GM23248 (cell line): Measurements from ENCODE around the gene MYH14. TPM values are rescaled to one million over a fixed set of nuclear protein-coding genes. Genes with fewer than 3 reads are reported as not detected.

Experiments used
- DNase-seq: peaks from one replicate; pipeline ENCODE4 v3.0.0-alpha.2; 2015
- H2AFZ ChIP-seq: fragments of 200-600 bp; sonication (generic); 2 replicates; pipeline ENCODE4 v1.6.1; 2016; ENCODE audit warnings: antibody characterized with exemption
- H3F3A ChIP-seq: fragments of 200-600 bp; sonication (generic); 2 replicates; pipeline ENCODE4 v1.6.1; 2016; ENCODE audit warnings: mild to moderate bottlenecking, antibody characterized with exemption, mixed run types; ENCODE audit not compliant: insufficient read depth
- H3K27ac ChIP-seq: fragments of 200-600 bp; sonication (generic); 2 replicates; pipeline ENCODE4 v1.5.1; 2016; ENCODE audit warnings: mild to moderate bottlenecking
- H3K27me3 ChIP-seq: fragments of 200-600 bp; sonication (generic); replicated peaks from 2 replicates; pipeline ENCODE4 v1.6.1; 2016; ENCODE audit warnings: mild to moderate bottlenecking; ENCODE audit not compliant: insufficient read depth
- H3K36me3 ChIP-seq: fragments of 200-600 bp; sonication (generic); 2 replicates; pipeline ENCODE4 v1.6.1; 2016; ENCODE audit warnings: low read depth, mild to moderate bottlenecking
- H3K4me1 ChIP-seq: fragments of 200-600 bp; sonication (generic); 2 replicates; pipeline ENCODE4 v1.6.1; 2016; ENCODE audit warnings: mild to moderate bottlenecking; ENCODE audit not compliant: insufficient read depth
- H3K4me2 ChIP-seq: fragments of 200-600 bp; sonication (generic); one replicate; pipeline ENCODE4 v1.6.1; 2016; ENCODE audit warnings: mild to moderate bottlenecking; ENCODE audit not compliant: unreplicated experiment
- H3K4me3 ChIP-seq: fragments of 200-600 bp; sonication (generic); 2 replicates; pipeline ENCODE4 v1.5.1; 2016; ENCODE audit warnings: mild to moderate bottlenecking
- H3K79me2 ChIP-seq: fragments of 200-600 bp; sonication (generic); 2 replicates; pipeline ENCODE4 v1.6.1; 2016; ENCODE audit warnings: mild to moderate bottlenecking; ENCODE audit not compliant: insufficient read depth
- H3K9ac ChIP-seq: fragments of 200-600 bp; sonication (generic); 2 replicates; pipeline ENCODE4 v1.6.1; 2016; ENCODE audit warnings: mild to moderate bottlenecking
- H3K9me2 ChIP-seq: fragments of 200-600 bp; sonication (generic); 2 replicates; pipeline ENCODE4 v1.6.1; 2016; ENCODE audit warnings: mixed run types, mild to moderate bottlenecking, moderate library complexity; ENCODE audit not compliant: insufficient read depth
- H3K9me3 ChIP-seq: fragments of 200-600 bp; sonication (generic); one replicate; pipeline ENCODE4 v1.6.1; 2017; ENCODE audit warnings: low read depth
- H4K20me1 ChIP-seq: fragments of 200-600 bp; sonication (generic); 2 replicates; pipeline ENCODE4 v1.6.0; 2016; ENCODE audit not compliant: insufficient read depth
- EZH2 ChIP-seq: fragments of 200-600 bp; sonication (generic); IDR thresholded peaks from 2 replicates; pipeline ENCODE4 v1.6.1; 2018; ENCODE audit warnings: antibody characterized with exemption, mild to moderate bottlenecking; ENCODE audit not compliant: insufficient read depth, poor library complexity, severe bottlenecking
- EZH2phosphoT487 ChIP-seq: fragments of 200-600 bp; sonication (generic); IDR thresholded peaks from 2 replicates; pipeline ENCODE4 v1.6.1; 2018; ENCODE audit warnings: antibody characterized with exemption, moderate library complexity, mild to moderate bottlenecking, low read depth; ENCODE audit not compliant: insufficient read depth
- WGBS, 2 experiments: methylation state at CpG; one replicate each; pipeline ENCODE4 v1.1.6; 2015 to 2017; ENCODE audit warnings: low lambda C conversion rate in 2 of 2, low coverage in 1 of 2; ENCODE audit errors: missing lambda C conversion rate in 2 of 2; 5-methylcytosine and 5-hydroxymethylcytosine counted together
- in situ Hi-C: fragments of 300-500 bp; cut with MboI; formaldehyde crosslinking; loops from 2 replicates; pipeline ENCODE4 v1.15.0; 2020
- polyA plus RNA-seq: library from polyadenylated mRNA; unstranded; fragments of >200 nt; fragmentation: Nextera tagmentation; extraction: Ambion mirVana; gene quantifications from 2 replicates; pipeline ENCODE4 v1.2.1, GENCODE V29; 2016
- total RNA-seq: library from RNA; depleted of rRNA; stranded (reverse); fragments of >200 nt; shearing (Covaris generic); gene quantifications from 2 replicates; pipeline ENCODE4 v1.2.3, GENCODE V29; 2014

MYH14 gene
- total and polyA plus RNA-seq, 2 experiments from 2014 or later = not detected

- TF ChIP-seq EZH2 (no peak), EZH2phosphoT487 (no peak)
- Histone ChIP-seq H3K36me3 (no peaks in the 10 kb centered on the region), H3K4me2 (no peak overlapping the region), H3K27me3 (no peaks in the 10 kb centered on the region), H3K9me3 (no peaks in the 10 kb centered on the region), H3K4me1 (no peaks in the 10 kb centered on the region), H3K27ac (no peak overlapping the region), H3F3A (no peaks in the 10 kb centered on the region), H3K9me2 (no peaks in the 10 kb centered on the region), H4K20me1 (no peaks in the 10 kb centered on the region), H3K9ac (no peak overlapping the region), H3K4me3 (no peak overlapping the region), H2AFZ (no peak overlapping the region), H3K79me2 (no peaks in the 10 kb centered on the region)
- in situ Hi-C loops = no loop called here
- DNase-seq = no peak
- WGBS, 2 experiments = 52 to 54% methylated on average over 8 of the region's 8 CpGs
These were observed 30.3 kb upstream of the MYH14 start for GRCh38 chr19:50173127-50173526.

- H3K4me3 ChIP-seq = no peak overlapping the region
- DNase-seq = no peak
- H3K4me2 ChIP-seq = no peak overlapping the region
- H3K36me3 ChIP-seq = no peaks in the 10 kb centered on the region
- no peaks in the 10 kb centered on the region for H3K9me2 ChIP-seq
- H3K4me1 ChIP-seq = no peaks in the 10 kb centered on the region
- no peaks in the 10 kb centered on the region for H3K79me2 ChIP-seq
- no peak overlapping the region for H3K27ac ChIP-seq
- H3K9me3 ChIP-seq = no peaks in the 10 kb centered on the region
- no peaks in the 10 kb centered on the region for H3F3A ChIP-seq
- no peaks in the 10 kb centered on the region for H3K27me3 ChIP-seq
- WGBS, 2 experiments = 32 to 42% methylated on average over 5 of the region's 5 CpGs
- in situ Hi-C loops = no loop called here
- no peak overlapping the region for H2AFZ ChIP-seq
- H3K9ac ChIP-seq = no peak overlapping the region
- H4K20me1 ChIP-seq = no peaks in the 10 kb centered on the region
- TF ChIP-seq EZH2 (no peak), EZH2phosphoT487 (no peak)
These were observed 29.2 kb upstream of the MYH14 start for GRCh38 chr19:50174100-50174793.

GRCh38 chr19:50175924-50176323 lies 27.5 kb upstream of the MYH14 start:
- 30 to 34% methylated on average over 10 of the region's 10 CpGs for WGBS, 2 experiments
- DNase-seq = no peak
- no peaks in the 10 kb centered on the region for H3K27me3 ChIP-seq
- H3K9me3 ChIP-seq = no peaks in the 10 kb centered on the region
- no peak overlapping the region for H3K9ac ChIP-seq
- no peak overlapping the region for H3K27ac ChIP-seq
- no peaks in the 10 kb centered on the region for H3K79me2 ChIP-seq
- no peak overlapping the region for H3K4me3 ChIP-seq
- H3F3A ChIP-seq = no peaks in the 10 kb centered on the region
- H3K36me3 ChIP-seq = no peaks in the 10 kb centered on the region
- no peaks in the 10 kb centered on the region for H3K9me2 ChIP-seq
- no peaks in the 10 kb centered on the region for H4K20me1 ChIP-seq
- no peak overlapping the region for H3K4me2 ChIP-seq
- TF ChIP-seq EZH2phosphoT487 (no peak), EZH2 (no peak)
- in situ Hi-C loops = no loop called here
- H3K4me1 ChIP-seq = no peaks in the 10 kb centered on the region
- no peak overlapping the region for H2AFZ ChIP-seq

- H3F3A ChIP-seq = no peaks in the 10 kb centered on the region
- TF ChIP-seq EZH2 (no peak), EZH2phosphoT487 (no peak)
- no peaks in the 10 kb centered on the region for H3K4me1 ChIP-seq
- no peak for DNase-seq
- no peaks in the 10 kb centered on the region for H4K20me1 ChIP-seq
- no peaks in the 10 kb centered on the region for H3K9me2 ChIP-seq
- in situ Hi-C loops = no loop called here
- no peaks in the 10 kb centered on the region for H3K36me3 ChIP-seq
- H3K27me3 ChIP-seq = no peaks in the 10 kb centered on the region
- H3K9me3 ChIP-seq = no peaks in the 10 kb centered on the region
- no peak overlapping the region for H2AFZ ChIP-seq
- H3K9ac ChIP-seq = no peak overlapping the region
- H3K4me2 ChIP-seq = no peak overlapping the region
- no peak overlapping the region for H3K4me3 ChIP-seq
- H3K79me2 ChIP-seq = no peaks in the 10 kb centered on the region
- no peak overlapping the region for H3K27ac ChIP-seq
- 59 to 65% methylated on average over 9 of the region's 9 CpGs for WGBS, 2 experiments
These were observed 26.6 kb upstream of the MYH14 start for GRCh38 chr19:50176775-50177174.

- H3F3A ChIP-seq = no peaks in the 10 kb centered on the region
- no peak overlapping the region for H3K4me2 ChIP-seq
- H3K9me3 ChIP-seq = no peaks in the 10 kb centered on the region
These were observed 25.1 kb upstream of the MYH14 start for GRCh38 chr19:50178320-50178719.

More at GRCh38 chr19:50178320-50178719, 25.1 kb upstream of the MYH14 start:
- Histone ChIP-seq H2AFZ (no peak overlapping the region), H3K4me1 (no peaks in the 10 kb centered on the region), H3K27ac (no peak overlapping the region), H3K27me3 (no peaks in the 10 kb centered on the region), H4K20me1 (no peaks in the 10 kb centered on the region), H3K36me3 (no peaks in the 10 kb centered on the region), H3K4me3 (no peak overlapping the region), H3K9me2 (no peaks in the 10 kb centered on the region), H3K9ac (no peak overlapping the region), H3K79me2 (no peaks in the 10 kb centered on the region)
- TF ChIP-seq EZH2 (no peak), EZH2phosphoT487 (no peak)
- in situ Hi-C loops = no loop called here
- 0 to 5% methylated on average over 1 of the region's 1 CpG for WGBS, 2 experiments
- DNase-seq = no peak
